ENCODE measurements around the gene ADAMTS13.
"Not testable (repeated sequence)": the region's sequence is repeated elsewhere in the genome, so short reads cannot be mapped to it uniquely, and the experiment has no call there.

The ADAMTS13 gene

GRCh38 chr9:133386338-133386737 is 35.8 kb upstream of the ADAMTS13 start:
- H3K27ac Mint-ChIP-seq = no peak overlapping the region
- no peaks in the 10 kb centered on the region for H3K9me3 Mint-ChIP-seq

GRCh38 chr9:133387680-133388079 is 34.5 kb upstream of the ADAMTS13 start:
- no peak overlapping the region for H3K27ac Mint-ChIP-seq
- H3K9me3 Mint-ChIP-seq = no peaks in the 10 kb centered on the region
- peaks cover 2% of the 10 kb centered on the region for H3K27me3 Mint-ChIP-seq
- H3K4me3 Mint-ChIP-seq = no peak overlapping the region
- H3K36me3 Mint-ChIP-seq = no peaks in the 10 kb centered on the region
- no peaks in the 10 kb centered on the region for H3K4me1 Mint-ChIP-seq

More at GRCh38 chr9:133386338-133386737, 35.8 kb upstream of the ADAMTS13 start:
- no peaks in the 10 kb centered on the region for H3K4me1 Mint-ChIP-seq
- no peaks in the 10 kb centered on the region for H3K36me3 Mint-ChIP-seq
- H3K27me3 Mint-ChIP-seq = peaks cover 2% of the 10 kb centered on the region
- no peak overlapping the region for H3K4me3 Mint-ChIP-seq

- Mint-ChIP-seq H3K36me3 (no peaks in the 10 kb centered on the region), H3K27me3 (peaks cover 2% of the 10 kb centered on the region), H3K4me3 (no peak overlapping the region), H3K9me3 (no peaks in the 10 kb centered on the region), H3K4me1 (no peaks in the 10 kb centered on the region), H3K27ac (no peak overlapping the region)
These were observed 33.1 kb upstream of the ADAMTS13 start for GRCh38 chr9:133389025-133389557.

DNA sequence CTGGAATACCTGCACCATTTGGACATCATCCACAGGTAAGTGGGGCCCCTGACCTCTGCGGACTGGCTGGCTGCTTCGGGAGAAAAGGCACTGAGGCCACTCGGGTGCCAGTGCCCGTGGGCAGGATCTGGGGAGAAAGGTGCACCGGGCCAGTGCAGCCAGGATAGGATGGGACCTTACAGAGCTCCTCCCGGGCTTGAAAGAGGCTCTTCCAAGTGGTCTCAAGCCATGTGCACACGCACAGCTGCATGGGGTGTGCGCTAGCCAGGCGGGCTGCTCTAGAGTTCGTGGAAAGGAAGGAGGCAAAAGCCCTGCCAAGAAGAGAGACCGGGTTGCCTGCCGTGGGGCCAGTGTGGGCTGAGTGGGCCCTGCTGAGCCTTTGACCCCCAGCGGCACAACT is 32.6 kb upstream of the ADAMTS13 start:
- Mint-ChIP-seq H3K27ac (no peak overlapping the region), H3K9me3 (no peaks in the 10 kb centered on the region), H3K36me3 (no peaks in the 10 kb centered on the region), H3K4me1 (no peaks in the 10 kb centered on the region), H3K27me3 (peaks cover 2% of the 10 kb centered on the region), H3K4me3 (no peak overlapping the region)

DNA sequence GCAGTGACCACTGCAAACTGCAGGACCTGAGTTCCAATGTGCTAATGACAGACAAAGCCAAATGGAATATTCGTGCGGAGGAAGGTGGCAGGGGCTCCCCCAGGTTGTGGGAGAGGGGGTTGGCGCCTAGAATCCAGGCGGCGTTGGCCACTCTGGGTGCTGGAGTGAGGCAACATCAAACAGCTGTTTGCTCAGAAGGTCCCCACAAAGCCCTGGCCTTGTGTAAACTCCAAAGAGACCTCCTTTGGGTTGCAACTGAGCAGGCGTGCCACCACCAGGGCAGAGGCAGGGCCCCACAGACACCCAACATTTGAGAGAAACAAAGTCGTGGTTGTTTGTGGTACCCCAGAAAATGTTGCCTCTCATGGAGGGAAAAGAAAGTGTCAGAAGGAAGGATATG is 31.5 kb upstream of the ADAMTS13 start:
- Mint-ChIP-seq H3K9me3 (no peaks in the 10 kb centered on the region), H3K4me1 (no peaks in the 10 kb centered on the region), H3K4me3 (no peak overlapping the region), H3K36me3 (no peaks in the 10 kb centered on the region), H3K27ac (no peak overlapping the region), H3K27me3 (peaks cover 2% of the 10 kb centered on the region)

GRCh38 chr9:133391449-133391848 is 30.7 kb upstream of the ADAMTS13 start:
- H3K27ac Mint-ChIP-seq, H3K9me3 Mint-ChIP-seq, H3K27me3 Mint-ChIP-seq, H3K36me3 Mint-ChIP-seq, H3K4me1 Mint-ChIP-seq, H3K4me3 Mint-ChIP-seq: not testable (repeated sequence)

DNA sequence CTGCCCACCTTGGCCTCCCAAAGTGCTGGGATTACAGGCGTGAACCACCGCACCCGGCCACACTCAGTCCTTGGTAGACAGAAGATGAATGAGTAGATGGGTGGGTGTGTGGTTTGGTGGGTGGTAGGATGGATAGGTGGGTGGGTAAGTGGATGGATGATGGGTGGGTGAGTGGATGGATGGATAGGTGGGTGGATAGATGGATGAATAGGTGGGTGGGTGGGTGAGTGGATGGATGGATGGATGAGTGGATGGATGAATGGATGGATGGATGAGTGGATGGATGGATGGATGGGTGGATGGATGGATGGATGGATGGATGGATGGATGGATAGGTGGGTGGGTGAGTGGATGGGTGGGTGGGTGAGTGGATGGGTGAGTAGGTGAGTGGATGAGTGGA is 29.9 kb upstream of the ADAMTS13 start:
- H3K4me3 Mint-ChIP-seq, H3K27ac Mint-ChIP-seq, H3K4me1 Mint-ChIP-seq, H3K9me3 Mint-ChIP-seq, H3K27me3 Mint-ChIP-seq, H3K36me3 Mint-ChIP-seq: not testable (repeated sequence)

GRCh38 chr9:133393399-133393798 is 28.8 kb upstream of the ADAMTS13 start:
- H3K27ac Mint-ChIP-seq = no peak overlapping the region
- H3K9me3 Mint-ChIP-seq = no peaks in the 10 kb centered on the region
- H3K27me3 Mint-ChIP-seq = peaks cover 2% of the 10 kb centered on the region
- no peaks in the 10 kb centered on the region for H3K4me1 Mint-ChIP-seq
- H3K36me3 Mint-ChIP-seq = no peaks in the 10 kb centered on the region
- H3K4me3 Mint-ChIP-seq = no peak overlapping the region

- H3K36me3 Mint-ChIP-seq = no peaks in the 10 kb centered on the region
- H3K9me3 Mint-ChIP-seq = no peaks in the 10 kb centered on the region
- H3K27me3 Mint-ChIP-seq = peaks cover 1% of the 10 kb centered on the region
- H3K4me1 Mint-ChIP-seq = no peaks in the 10 kb centered on the region
- no peak overlapping the region for H3K4me3 Mint-ChIP-seq
- no peak overlapping the region for H3K27ac Mint-ChIP-seq
These were observed 27.4 kb upstream of the ADAMTS13 start for GRCh38 chr9:133394687-133395271.

DNA sequence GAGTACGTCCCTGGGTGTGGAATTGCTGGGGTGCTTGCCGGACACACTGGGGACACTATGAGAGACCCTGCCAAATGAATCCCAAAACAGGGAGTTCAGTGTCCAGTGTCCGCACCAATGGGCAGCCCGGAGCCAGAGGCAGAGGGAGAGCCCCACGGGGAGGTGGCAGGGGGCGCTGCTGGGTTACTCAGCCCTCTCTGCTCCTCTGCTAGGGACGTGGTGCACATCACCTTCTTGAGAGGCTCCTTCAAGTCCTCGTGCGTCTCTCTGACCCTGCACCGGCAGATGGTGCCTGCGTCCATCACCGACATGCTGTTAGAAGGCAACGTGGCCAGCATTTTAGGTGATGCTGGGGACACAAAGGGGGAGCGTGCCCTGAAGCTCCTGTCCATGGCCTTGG is 25.2 kb upstream of the ADAMTS13 start:
- Mint-ChIP-seq H3K27me3 (no peaks in the 10 kb centered on the region), H3K9me3 (no peaks in the 10 kb centered on the region), H3K27ac (no peak overlapping the region), H3K4me3 (no peak overlapping the region), H3K4me1 (no peaks in the 10 kb centered on the region), H3K36me3 (no peaks in the 10 kb centered on the region)

DNA sequence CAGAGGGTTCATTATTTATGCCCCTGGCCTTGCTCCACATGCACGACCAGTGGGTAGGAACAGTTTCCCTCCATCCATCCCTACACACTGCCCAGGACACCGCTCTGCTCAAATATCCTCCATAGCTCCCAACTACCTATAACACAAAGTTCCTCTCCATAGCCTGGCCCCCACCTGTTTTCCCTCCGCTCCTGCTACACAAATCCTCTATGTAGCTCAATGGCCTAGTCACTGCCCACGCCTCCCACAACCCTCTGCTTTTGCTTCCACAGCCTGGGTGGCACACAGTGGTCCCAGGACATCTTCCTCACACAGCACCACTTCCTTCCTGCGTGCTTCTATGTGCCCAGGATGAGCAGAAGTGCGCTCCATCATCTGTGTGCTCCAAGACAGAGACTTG is 24.8 kb upstream of the ADAMTS13 start:
- H3K4me1 Mint-ChIP-seq = no peaks in the 10 kb centered on the region
- H3K27me3 Mint-ChIP-seq = no peaks in the 10 kb centered on the region
- H3K9me3 Mint-ChIP-seq = no peaks in the 10 kb centered on the region
- H3K27ac Mint-ChIP-seq = no peak overlapping the region
- no peak overlapping the region for H3K4me3 Mint-ChIP-seq
- no peaks in the 10 kb centered on the region for H3K36me3 Mint-ChIP-seq

GRCh38 chr9:133397895-133398294 is 24.3 kb upstream of the ADAMTS13 start:
- Mint-ChIP-seq H3K9me3 (no peaks in the 10 kb centered on the region), H3K4me3 (no peak overlapping the region), H3K4me1 (no peaks in the 10 kb centered on the region), H3K27ac (no peak overlapping the region), H3K36me3 (no peaks in the 10 kb centered on the region), H3K27me3 (no peaks in the 10 kb centered on the region)

DNA sequence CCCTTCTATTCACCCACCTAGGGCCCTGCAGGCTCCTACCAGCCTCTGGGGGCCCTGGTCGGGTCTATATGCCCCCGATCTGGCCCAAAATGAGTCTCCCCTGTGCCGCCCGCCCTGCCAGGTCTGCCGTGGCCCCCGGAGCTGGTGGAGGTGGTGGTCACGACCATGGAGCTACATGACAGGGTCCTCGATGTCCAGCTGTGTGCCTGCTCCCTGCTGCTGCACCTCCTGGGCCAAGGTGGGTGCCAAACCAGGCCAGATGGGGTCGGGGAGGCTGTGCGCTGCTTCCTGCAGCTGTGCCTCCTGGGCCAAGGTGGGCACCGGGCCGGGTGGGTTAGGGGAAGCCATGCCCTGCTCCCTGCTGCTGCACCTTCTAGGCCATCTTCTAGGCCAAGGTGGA is 21.9 kb upstream of the ADAMTS13 start:
- peaks cover 4% of the 10 kb centered on the region for H3K4me1 Mint-ChIP-seq
- H3K27ac Mint-ChIP-seq = no peak overlapping the region
- no peaks in the 10 kb centered on the region for H3K9me3 Mint-ChIP-seq
- no peaks in the 10 kb centered on the region for H3K27me3 Mint-ChIP-seq
- H3K36me3 Mint-ChIP-seq = peaks cover under 1% of the 10 kb centered on the region
- no peak overlapping the region for H3K4me3 Mint-ChIP-seq

- peaks cover 2% of the 10 kb centered on the region for H3K36me3 Mint-ChIP-seq
- no peaks in the 10 kb centered on the region for H3K27me3 Mint-ChIP-seq
- no peak overlapping the region for H3K4me3 Mint-ChIP-seq
- H3K27ac Mint-ChIP-seq = no peak overlapping the region
- no peaks in the 10 kb centered on the region for H3K9me3 Mint-ChIP-seq
- H3K4me1 Mint-ChIP-seq = peaks cover 5% of the 10 kb centered on the region
These were observed 20.6 kb upstream of the ADAMTS13 start for GRCh38 chr9:133401588-133401987.

DNA sequence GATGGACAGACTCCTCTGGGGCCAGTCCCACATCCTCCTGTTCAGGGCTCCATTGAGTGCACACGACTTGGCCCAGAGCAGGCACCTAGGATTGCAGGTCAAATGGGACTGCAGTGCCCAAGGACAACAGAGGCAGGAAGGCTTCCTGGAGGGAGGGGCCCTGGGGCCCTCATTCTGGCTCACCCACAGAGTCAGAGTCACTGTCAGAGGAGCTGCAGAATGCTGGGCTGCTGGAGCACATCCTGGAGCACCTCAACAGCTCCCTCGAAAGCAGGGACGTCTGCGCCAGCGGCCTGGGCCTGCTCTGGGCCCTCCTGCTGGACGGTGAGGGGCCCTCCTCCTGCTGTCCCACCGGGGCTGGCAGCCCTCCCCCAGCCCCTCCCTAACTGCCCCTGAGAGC is 19.5 kb upstream of the ADAMTS13 start:
- H3K4me3 Mint-ChIP-seq = no peak overlapping the region
- no peaks in the 10 kb centered on the region for H3K9me3 Mint-ChIP-seq
- peaks cover 12% of the 10 kb centered on the region for H3K4me1 Mint-ChIP-seq
- no peaks in the 10 kb centered on the region for H3K27me3 Mint-ChIP-seq
- peaks cover 9% of the 10 kb centered on the region for H3K36me3 Mint-ChIP-seq
- no peak overlapping the region for H3K27ac Mint-ChIP-seq

DNA sequence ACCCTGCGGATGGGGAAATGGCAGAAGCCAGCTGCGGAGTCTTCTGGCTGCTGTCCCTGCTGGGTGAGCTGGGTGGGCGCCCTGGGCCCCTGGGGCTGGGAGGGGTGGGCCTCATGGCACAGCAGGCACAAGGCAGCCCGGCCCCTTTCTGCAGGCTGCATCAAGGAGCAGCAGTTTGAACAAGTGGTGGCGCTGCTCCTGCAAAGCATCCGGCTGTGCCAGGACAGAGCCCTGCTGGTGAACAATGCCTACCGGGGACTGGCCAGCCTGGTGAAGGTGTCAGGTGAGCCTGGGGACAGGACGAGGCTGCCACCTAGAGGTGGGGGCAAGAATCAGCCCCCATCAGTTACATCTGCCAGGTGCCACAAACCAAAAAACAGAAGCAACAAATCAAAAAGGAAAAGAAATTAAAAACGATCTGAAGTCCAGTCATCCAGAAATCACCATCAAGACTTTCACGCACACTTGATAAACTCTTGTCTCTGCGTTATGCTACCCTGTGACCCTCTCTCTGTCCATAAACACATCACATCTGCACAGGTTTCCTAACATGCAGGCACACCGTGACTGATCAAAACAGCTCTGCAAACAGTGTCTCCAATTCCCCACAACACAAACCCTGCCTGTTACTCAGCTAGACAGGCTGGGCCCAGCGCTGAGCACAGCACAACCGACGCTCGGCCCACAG is 18.3 kb upstream of the ADAMTS13 start:
- Mint-ChIP-seq H3K27ac (no peak overlapping the region), H3K9me3 (no peaks in the 10 kb centered on the region), H3K27me3 (no peaks in the 10 kb centered on the region), H3K4me1 (peaks cover 12% of the 10 kb centered on the region), H3K36me3 (peaks cover 10% of the 10 kb centered on the region), H3K4me3 (no peak overlapping the region)

All from activated naive CD4-positive, alpha-beta T cell treated with anti-CD3 and anti-CD28 coated beads, Interleukin-2, amount 50 U/mL, for 24 hours (primary cell).